ENCODE results near the gene KLB.
A peak's percentile ranks its signal among the peaks of the same experiment; 100 is the strongest.
"Not testable (repeated sequence)": the region's sequence is repeated elsewhere in the genome, so short reads cannot be mapped to it uniquely, and the experiment has no call there.

The KLB gene

GRCh38 chr4:39426728-39427127 lies 20.0 kb downstream of the KLB start:
- no peak for DNase-seq (ENCODE audit: low spot score)

DNA sequence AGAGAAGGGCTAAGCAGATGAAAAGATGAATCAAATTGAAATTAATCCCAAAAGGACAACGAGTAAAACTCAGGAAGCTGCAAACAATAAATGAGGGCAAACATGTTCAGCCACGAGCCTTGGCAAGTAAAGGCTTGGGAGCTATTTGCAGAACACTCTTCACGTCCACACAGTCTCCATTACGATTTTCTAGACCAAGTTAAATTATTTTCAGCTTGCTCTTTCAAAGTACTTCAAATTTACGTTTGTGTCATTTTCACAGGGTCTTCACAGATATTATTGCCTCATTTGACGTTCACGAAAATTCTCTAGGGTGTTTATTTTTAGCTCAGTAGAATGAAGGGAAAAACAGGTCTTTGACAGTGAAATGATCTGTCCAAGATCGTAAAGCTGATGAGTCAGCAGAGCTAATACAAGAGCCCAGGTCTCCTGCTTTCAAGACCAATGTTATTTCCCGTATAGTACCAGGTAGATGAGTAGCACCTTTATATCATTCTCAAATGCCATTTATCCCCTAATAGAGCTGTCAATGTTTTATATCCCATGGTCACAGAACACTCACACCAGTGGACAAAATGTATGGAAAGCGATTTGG lies 20.9 kb downstream of the KLB start:
- DNase-seq (ENCODE audit: low spot score), result no peak

DNA sequence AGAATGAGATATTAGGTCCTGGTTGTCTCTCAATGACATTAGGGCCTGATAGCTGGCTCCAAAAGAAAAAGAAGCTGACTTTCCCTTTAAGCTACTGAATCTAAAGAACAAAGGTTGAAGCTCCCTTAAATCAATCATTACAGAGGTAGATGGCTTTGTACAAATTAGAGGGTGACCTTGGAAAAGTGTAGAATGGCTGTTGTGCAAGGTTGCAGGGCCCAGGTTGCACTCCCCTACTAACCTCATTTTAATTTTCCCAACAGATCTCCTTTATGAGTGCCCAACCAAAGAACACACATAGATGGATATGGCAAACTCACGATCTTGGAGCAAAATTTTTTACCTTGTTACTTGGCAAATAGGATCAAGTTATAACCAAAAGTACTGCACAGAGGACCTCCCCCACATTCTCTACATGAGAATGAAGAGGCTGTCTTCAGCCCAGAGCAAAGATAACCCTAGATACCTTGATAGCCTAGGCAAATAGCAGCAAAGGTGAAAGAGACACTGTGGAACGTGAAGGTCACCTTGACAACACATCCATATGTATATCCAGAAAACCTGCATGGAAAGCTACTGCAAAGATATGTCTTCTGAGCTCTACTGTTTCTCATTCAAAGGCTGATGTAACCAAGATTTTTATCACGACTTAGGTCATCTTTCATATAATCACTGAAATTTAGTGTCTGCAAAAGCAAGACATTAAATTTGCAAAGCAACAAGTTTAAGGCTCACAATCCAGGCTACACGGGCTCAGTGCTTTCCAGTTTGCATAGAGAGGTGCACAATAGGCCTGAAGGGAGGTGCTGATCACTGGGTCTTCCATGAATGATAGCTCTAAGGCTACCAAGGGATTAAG lies 23.0 kb downstream of the KLB start:
- DNase-seq (ENCODE audit: low spot score), result no peak

DNA sequence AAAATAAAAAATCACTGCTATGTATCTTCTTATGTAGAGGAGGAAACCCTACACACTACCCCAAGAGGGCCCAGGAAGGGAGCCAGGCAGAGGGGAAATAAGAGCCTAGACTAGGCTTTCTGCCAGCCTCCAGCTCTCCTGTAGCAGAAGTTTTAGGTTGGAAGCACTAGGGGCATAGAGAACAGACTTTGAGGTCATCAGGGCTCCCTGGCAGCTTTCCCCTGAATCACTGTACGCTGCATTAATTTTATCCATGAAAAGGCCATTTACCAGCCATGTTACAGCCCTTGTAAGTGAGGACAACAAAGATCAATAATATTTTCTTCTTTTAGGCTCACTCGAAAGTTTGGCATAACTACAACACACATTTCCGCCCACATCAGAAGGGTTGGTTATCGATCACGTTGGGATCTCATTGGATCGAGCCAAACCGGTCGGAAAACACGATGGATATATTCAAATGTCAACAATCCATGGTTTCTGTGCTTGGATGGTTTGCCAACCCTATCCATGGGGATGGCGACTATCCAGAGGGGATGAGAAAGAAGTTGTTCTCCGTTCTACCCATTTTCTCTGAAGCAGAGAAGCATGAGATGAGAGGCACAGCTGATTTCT lies 27.3 kb downstream of the KLB start:
- no peak for DNase-seq (ENCODE audit: low spot score)

DNA sequence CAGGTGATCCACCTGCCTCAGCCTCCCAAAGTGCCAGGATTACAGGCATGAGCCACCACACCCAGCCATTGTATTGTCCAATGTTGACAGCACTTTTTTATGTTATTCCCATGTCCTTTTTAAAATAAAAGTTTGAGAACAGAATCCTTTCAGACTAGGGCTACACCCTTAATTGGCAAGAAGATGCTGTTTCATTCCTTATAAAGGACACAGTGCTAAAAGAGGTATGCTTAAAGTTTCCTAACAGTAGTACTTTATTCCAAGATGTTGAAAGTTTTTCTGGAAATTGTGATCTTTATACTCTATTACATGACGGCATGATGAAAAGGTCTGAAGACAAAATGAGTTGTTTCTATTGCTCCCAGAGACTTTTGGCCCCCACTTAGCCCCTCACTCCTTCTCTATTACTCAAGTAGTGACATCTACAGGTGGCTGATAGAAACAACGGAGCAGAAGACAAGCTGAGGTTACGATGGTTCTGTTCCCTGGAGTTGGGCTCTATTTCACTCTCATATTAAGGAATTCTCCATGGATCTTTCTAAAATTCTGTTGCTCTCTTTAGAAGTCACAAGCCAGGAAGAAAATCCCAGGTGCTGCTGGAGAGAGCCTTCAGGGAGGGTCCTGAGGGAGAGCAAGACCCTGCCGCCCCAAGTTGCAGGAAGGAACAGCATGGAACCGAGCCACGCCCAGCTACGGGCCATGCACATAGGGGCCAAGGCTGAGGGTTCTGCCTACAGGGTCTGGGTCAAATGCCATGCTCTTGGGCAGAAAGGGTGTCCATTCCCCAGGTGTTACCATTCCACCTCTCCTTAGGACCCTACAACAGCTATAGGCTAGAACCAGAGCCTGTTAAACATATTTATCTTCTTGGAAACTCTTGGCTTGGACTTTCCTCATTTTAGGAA lies 29.2 kb downstream of the KLB start:
- no peak for DNase-seq (ENCODE audit: low spot score)

GRCh38 chr4:39441593-39441992 lies 34.9 kb downstream of the KLB start:
- DNase-seq (ENCODE audit: low spot score), result no peak

DNA sequence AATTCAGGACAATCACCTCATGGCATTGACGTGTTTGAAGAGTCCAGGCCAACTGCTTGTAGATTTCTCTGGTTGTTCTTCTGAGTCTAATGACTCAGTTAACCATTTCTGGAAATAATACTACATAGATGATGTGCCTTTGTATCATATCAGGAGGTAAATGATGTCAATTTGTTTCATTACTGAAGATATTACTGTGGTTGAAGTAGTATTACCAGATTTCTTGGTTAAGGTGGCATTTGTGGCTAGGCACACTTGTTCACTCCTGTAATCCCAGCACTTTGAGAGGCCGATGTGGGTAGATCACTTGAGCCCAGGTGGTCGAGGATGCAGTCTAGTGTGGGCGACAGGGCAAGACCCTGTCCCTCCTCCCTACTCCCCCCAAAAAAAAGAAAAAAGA lies 36.3 kb downstream of the KLB start:
- no peak for DNase-seq (ENCODE audit: low spot score)

GRCh38 chr4:39446483-39446841 lies 39.7 kb downstream of the KLB start:
- no peak for DNase-seq (ENCODE audit: low spot score)

- DNase-seq (ENCODE audit: low spot score), result peak; percentile 16
These were observed 40.3 kb downstream of the KLB start for GRCh38 chr4:39446842-39447573.

- no peak for DNase-seq (ENCODE audit: low spot score)
These were observed 43.9 kb downstream of the KLB start for GRCh38 chr4:39450618-39451017.

DNA sequence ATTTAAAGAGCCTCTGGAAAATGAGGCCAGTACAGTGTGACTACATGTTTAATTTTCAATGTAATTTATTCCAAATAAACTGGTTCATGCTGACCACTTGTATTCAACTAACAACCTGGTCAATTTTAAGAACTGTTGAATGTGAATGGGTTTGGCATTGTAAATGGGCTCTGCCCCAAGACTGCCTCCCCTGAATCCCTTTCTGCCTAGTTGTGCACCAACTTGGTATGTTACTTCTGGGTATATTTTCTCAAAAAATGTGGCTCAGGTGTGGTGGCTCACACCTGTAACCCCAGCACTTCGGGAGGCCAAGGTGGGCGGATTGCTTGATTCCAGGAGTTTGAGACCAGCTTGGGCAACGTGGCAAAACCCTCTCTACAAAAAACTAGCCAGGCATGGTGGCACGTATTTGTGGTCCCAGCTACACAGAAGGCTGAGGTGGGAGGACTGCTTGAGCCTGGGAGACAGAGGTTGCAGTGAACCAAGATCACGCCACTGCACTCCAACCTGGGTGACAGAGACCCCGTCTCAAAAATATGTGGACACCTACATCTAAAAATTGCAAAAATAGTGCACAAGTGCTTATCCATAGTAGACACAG lies 44.8 kb downstream of the KLB start:
- DNase-seq (ENCODE audit: low spot score), result no peak

- no peak for DNase-seq (ENCODE audit: low spot score)
These were observed 45.6 kb downstream of the KLB start for GRCh38 chr4:39452153-39452859.

- DNase-seq (ENCODE audit: low spot score), result no peak
These were observed 46.3 kb downstream of the KLB start for GRCh38 chr4:39452860-39453587.

GRCh38 chr4:39453738-39454137 lies 47.0 kb downstream of the KLB start:
- DNase-seq (ENCODE audit: low spot score), result no peak

- DNase-seq (ENCODE audit: low spot score), result no peak
These were observed 48.8 kb downstream of the KLB start for GRCh38 chr4:39455486-39455885.

DNA sequence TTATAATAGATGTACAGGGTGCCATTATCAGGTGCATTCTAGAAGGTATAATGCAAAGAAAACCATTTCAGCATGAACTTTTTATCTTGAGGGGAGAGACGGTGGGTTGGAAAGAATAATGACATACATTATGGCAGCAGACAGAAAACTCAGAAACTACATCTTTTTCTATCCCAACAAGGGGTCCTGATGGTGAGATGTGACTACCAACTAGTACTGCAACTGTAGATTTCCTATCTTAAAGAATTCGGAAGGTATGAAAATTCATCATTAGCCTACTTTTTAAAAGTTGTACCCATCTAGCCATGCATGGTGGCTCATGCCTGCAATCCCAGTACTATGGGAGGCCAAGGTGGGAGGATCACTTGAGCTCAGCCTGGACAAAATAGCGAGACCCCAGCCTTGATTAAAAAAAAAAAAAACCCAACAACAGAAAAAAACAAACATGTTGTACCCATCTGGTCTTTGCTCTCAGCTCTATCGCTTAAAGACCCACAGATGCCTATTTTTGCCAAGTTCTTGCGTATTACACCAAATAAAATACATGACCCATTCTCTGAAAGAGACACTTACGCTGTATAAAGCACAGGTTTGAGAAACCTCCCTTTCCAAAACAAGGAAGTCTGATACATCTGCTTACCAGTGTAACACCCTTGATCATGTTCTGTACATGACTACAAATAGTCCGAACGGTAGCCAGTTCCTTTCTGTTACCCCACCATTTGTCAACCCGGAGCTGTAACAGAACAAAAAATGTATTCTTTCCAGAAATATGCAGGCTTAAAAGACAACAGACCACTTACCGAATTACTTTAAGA lies 50.4 kb downstream of the KLB start:
- DNase-seq (ENCODE audit: low spot score), result no peak

DNA sequence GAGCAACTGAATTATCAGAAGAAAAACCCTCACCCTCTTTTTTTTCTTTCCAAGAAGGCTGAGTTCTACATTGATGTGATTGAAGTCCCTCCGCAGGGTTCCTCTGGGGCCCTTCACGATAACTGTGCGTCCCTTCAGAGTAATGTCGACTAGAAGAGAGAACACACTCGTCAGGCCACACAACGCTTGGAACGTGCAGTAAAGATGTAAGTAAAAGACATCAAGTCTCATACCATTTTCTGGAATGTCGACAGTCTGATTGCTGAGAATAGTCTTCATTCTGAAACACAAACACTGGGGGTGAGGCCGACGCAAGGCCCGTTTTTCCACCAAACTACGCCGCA lies 51.4 kb downstream of the KLB start:
- DNase-seq (ENCODE audit: low spot score), result not testable (repeated sequence)

- DNase-seq (ENCODE audit: low spot score), result peak; percentile 98
These were observed 52.0 kb downstream of the KLB start, which contains the start of the genes LIAS and RPL9 for GRCh38 chr4:39458505-39459300. Gene LIAS (plus strand): TSS chr4:39459056. CDS start chr4:39459118, 62 bp downstream. Gene RPL9 (minus strand): TSS chr4:39458922. CDS start chr4:39458439, 483 bp downstream.

Measured in Ammon's horn (tissue), 1 donor.